ENCODE data around the gene ST6GALNAC1.

ST6GALNAC1 gene

DNA sequence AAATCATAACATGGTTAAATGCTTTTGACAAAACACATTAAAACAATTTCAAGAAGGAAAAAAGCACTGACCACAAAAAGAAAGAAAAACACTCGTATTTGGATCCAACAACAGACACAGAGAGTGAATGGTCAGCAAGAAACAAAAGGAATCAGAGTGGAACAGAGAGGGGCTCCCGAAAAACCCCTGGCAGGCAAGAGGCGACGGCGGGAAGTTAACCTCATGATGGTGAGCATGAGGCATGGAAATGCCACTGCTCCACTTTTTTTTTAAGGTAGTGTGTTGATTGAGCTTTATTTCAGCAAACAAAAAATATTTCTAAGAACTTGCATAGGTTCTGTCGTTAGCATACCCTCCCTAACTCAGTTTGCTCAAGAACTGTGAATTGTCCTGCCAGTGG, 32.1 kb upstream of the ST6GALNAC1 start:
- DNase-seq (ENCODE audit: low spot score) = no peak

DNA sequence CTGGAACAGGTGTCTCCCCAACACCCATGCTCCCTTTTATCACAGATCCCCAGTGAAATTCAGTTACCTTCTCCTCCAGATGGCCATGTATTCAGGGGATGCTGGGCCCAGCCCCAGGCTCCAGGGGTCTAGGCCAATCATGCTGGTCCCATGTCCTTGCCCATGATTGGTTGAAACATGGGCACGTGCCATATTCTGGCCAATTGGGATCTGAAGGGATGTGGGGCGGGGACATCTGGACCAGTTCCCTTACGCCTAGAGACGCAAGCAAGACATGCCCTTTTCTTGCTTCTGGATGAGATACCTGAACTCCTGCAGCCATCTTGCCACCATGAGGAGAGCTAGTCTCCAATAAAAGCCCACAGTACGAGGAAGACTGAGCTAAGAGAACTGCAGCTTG, 31.0 kb upstream of the ST6GALNAC1 start:
- no peak for DNase-seq (ENCODE audit: low spot score)

DNA sequence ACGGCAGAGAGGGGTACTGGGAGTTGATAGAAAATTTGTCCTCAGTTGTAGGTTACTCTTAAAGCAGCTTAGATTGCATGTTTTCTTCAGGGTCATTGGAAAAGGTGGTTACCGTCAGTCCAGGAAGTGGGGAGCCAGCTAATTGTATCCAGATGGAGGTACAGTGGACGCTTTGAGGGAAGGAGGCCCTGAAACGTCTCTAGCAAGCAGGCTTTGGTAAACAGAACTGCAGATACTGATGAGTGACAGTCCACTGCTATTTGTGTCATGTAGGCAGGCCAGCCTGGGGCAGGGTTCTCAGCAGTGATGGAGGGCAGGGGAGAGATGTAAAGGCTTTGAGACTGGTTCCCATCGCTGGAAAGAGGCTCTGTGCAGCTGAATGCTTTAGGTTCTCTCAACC, 30.2 kb upstream of the ST6GALNAC1 start:
- DNase-seq (ENCODE audit: low spot score) = no peak

DNA sequence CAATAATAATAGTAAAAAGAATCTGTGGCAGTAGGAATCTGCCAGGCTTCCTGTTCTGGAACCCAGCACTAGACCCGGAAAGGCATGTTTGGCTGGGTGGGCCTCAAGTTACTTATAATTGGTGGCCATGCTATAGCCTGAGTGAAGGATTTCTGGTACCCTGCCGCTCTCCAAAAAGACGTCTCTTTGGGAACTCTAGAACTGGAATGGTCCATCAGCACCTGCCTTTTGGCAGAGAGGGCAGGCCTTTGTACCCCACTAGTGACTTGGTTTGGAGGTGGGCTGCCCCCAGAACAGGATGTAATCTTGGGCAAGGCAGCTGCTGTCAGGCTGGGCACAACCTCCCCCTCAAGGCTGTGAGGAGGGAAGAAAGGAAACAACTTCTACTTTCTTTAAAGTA, 29.3 kb upstream of the ST6GALNAC1 start:
- no peak for DNase-seq (ENCODE audit: low spot score)

DNA sequence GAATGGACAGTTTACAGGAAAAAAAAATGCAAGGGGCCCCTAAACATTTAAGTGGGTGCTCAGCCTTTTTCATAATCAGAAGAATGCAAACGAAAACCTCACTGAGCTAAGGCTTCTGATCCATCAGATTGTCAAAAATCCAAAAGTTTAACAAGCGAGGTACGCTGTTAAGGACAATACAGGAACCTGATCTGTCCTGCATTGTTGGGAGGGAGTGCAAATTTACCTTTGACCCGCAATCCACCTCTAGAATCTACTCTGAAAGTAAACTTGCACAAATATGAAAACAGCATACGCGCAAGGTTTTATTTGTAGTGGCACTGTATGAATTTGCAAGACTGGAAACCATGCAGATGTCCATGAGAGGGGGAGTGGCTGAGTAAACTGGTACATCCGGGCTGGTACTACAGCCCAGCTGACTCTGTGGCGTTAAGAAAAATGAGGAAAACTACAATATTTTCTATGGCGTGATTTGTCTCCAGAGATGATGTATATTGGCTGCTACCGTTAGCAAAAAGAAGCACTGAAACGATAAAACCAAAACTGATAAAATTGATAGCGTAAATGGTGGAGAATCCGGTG, 28.8 kb upstream of the ST6GALNAC1 start:
- DNase-seq (ENCODE audit: low spot score) = no peak

DNA sequence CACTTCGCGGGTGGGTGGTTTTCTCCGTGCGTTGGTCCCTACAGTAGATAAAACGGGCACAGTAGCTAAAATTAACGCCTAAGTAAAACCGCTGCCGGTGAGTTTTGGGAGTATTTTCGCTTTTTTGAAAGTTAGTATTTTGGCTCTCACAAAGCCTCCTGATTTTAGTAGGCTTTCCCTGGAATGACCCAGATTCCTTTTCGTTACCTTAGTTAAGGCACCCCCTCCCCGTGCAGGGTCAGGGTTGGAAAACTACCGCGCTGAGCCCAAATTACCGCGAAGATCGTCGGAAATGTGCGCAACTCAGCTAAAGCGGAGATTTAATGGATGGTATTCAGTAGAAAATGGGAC, 28.3 kb upstream of the ST6GALNAC1 start:
- no peak for DNase-seq (ENCODE audit: low spot score)

DNA sequence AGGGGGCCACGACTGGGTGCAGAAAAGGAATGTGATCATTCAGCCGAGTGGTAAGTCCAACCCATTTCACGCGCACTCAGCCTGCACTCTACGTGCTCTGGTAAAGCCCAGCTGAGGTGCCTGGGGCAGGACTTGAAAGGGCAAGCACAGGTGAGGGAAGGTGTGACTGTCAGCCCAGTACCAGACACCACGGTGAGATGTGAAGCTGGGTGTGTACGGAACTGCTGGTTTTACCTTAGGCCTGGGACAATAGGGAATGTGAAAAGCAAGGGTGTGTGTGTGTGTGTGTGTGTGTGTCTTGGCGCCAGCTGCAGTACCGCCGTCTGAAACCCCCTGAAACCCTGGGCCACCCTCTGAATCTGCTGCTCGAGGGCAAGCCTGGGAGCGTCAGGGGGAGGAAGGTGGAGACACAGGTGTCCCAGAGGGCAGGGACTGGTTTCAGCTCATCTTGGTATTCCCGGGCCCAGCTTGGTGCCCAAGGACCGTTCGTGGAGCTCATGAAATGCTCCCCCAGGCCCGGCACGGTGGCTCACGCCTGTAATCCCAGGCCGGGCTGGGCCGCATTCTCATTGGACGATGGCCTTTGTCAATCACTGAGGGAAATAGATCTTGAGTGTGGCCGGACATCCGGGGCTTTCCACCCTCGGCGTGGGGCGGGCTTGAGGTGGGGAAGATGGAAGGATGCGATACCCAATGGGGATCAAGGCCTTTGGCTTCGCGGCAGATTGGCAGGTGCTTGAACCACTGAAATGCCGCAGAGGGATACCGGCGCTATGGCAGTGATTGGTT, 27.8 kb upstream of the ST6GALNAC1 start:
- peak; percentile 100 for DNase-seq (ENCODE audit: low spot score)

DNA sequence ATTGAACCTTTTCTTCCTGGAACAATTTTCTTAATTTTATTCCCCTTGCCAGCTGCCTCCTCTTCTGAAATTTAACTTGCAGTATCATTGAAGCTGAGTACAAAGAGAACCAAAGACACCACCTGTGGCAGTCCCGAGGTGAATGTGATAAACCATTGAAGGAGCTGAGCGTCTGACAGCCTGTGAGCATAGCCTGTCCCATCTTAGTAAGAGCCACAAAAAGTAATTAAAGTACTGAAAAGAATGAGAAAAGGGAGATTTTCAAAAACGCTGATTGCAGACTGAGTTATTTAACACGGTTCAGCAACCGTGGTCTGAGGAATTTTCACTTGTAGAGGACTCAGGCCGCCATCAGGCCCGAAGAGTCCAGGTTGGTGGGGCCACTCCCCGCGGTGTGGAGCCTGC, 27.2 kb upstream of the ST6GALNAC1 start:
- no peak for DNase-seq (ENCODE audit: low spot score)

DNA sequence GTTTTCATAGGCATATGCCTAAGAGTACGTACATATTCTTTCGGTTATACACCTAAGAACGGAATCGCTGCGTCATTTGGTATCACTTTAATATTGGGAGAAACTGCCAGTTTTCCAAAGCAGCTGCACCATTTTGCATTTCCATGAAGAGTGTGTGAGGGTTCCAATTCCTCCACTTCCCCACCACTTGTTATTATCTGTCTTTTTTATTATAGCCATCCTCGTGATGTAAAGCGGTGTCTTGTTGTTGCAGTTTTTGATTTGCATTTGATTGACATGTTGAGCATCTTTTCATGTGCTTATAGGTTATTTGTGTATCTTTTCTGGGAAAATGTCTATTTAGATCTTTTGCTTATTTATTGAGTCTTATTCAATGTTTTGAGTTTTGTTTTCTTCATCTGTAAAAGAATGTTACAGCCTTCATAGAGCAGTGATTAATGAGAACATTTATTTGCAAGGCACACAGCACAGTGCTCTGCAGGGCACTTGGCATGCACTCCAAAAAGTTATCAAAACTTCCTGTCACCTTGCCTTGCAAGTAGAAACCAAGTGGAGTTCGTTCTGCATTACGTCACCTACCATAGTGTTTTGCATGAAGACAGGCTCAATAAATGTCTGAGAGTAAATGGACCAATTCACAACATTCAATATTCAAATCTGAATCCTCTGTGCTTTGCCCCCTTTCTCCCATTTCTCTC, 26.6 kb upstream of the ST6GALNAC1 start:
- DNase-seq (ENCODE audit: low spot score) = no peak

DNA sequence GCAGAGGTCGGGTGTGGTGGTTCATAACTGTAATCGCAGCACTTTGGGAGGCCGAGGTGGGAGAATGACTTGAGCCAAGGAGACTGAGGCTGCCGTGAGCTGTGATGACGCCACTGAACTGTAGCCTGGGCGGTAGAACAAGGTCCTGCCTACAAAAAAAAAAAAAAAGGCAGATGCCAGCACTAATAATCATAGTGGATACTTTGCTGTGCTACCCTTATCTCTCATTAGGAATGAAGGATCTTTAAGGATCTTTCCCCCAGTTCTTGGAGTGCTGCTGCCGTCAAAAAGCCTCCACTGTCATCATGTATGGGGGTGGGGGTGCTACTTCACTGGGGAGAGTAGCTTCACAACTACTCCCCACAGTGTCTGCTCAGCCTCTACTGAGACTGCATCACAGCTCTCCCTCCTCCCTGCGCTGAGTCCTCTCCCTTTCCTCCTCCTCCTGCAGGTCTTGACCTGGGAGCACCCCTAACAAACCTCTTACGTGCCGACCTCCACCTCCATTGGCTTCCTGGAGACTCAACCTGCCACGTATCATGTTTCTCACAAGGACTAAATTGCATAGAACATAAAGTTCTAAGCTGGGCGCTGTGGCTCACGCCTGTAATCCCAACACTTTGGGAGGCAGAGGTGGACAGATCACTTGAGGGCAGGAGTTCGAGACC, 24.4 kb upstream of the ST6GALNAC1 start:
- no peak for DNase-seq (ENCODE audit: low spot score)

DNA sequence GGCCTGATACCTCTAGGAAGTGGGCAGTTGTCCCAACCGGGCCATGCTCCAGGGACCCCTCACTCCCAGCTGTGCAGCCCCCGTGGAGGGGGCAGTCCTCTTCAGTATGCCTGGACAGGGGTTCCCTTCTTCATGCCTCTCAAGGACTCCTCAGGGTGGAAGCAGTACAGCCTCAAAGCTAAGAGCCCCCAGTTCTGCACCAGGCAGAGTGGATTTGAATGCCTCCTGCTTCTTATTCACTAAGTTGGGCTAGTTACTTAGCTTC, 23.9 kb upstream of the ST6GALNAC1 start:
- DNase-seq (ENCODE audit: low spot score) = no peak

DNA sequence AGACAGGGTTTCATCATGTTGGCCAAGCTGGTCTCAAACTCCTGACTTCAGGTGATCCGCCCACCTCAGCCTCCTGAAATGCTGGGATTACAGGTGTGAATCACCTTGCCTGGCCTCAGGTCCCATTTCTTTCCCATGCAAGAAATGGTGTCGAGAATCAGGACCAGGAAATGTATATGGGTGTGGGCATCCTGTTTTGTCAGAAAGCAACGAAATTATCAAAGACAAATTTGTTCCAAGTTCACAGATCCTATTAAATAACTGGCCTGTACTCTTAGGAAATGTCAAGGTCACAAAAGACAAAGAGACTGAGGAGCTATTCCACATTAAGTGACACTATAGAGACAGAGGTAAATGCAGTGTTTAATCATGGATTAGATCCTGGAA, 17.1 kb upstream of the ST6GALNAC1 start:
- no peak for DNase-seq (ENCODE audit: low spot score)

DNA sequence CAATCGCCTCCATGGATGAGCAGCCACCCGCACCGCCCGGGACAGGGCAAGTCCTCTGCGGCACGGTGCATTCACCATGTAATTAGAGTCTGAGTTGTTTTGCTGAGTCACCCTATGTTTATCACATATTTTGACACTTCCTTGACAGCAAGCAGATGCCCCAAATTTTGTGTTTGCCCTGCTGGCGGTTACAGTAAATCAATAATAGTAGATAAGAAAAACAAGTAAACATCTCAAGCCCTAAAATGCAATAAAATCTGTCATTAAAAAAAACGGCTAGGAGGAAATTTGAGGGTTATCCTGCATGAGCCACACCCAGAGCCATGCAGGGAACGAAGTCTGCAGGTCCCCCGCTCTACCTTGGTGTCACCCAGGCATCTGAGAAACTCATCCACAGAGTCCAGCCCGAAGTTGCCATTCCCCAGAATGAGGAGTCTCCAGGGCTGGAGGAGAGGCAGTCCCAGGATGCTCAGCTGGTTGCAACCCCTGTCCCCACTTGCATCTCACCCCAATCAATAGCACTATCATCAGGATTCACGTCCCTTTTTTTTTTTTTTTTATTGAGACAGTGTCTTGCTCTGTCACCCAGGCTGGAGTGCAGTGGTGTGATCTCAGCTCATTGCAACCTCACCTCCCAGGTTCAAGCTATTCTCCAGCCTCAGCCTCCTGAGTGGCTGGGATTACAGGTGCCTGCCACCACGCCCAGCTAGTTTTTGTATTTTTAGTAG, 16.5 kb upstream of the ST6GALNAC1 start:
- peak; percentile 85 for DNase-seq (ENCODE audit: low spot score)

DNA sequence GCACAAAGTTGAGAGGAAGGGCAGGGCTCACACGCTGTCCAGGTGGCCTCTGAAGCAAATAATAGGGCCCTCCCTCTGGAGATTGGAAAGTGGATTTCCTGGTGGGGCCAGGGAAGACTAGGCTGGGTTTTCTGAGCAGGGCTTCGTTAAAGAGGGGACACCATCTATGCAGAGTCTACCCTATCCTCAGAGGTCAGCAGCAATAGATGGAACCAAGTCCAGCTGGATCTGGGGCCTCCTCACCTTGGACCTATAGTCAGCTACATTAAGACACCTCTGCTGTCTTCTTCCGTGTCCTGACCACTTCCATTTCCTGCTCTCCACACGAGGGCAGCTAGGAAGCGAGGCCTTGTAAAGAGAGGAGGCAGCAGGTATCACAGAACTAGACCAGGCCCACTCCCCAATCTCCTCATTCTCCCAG, 14.7 kb upstream of the ST6GALNAC1 start:
- no peak for DNase-seq (ENCODE audit: low spot score)

DNA sequence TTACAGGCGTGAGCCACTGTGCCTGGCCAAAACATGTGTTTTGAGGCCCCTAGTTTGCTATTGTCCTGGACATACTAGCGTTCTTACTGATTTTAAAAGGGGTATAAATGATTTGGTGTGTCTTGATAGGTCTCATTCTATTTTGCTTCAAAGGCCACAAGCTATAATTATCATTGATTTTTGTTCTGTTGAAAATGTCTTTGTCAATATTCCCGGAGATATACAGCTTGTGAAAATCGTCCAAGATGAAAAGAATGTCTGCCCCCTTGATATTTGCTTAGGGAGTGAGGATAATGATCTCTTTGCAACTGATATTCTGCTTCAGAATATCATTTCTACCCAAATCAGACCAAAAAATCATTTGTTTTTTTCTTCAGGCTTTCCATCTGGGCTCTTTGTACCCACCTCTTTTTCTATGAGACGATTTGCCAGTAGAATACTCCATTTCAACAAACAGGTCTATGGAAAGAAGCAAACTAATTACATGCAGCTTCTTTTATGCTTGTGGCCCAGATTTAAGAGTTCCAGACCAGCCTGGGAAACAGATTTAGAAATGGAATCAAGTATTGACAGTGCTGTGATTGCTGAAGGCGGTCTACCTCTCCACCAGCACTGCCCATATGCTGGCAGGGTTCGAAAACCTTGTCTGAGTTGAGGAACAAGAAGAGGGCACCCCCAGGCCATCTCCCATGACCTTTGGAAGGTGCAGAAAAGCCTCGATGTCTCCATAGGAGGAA, 14.1 kb upstream of the ST6GALNAC1 start:
- no peak for DNase-seq (ENCODE audit: low spot score)

DNA sequence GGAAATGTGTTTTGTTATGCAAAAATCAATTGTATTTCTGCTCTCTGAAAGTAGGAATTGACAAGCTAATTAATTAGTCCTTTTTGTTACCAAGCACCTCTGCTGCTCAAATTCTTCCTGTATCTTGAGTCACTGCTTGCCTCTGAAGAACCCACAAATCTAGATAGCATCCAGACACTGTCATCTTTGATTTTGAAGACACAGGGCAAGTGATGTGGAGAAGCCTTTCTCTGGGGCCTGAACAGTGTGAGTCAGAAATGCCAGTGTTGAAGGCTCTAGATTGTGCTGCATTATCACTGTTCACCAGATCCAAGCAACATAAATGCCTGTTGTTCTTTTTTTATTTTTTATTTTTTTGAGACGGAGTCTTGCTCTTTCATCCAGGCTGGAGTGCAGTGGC, 10.9 kb upstream of the ST6GALNAC1 start:
- no peak for DNase-seq (ENCODE audit: low spot score)

DNA sequence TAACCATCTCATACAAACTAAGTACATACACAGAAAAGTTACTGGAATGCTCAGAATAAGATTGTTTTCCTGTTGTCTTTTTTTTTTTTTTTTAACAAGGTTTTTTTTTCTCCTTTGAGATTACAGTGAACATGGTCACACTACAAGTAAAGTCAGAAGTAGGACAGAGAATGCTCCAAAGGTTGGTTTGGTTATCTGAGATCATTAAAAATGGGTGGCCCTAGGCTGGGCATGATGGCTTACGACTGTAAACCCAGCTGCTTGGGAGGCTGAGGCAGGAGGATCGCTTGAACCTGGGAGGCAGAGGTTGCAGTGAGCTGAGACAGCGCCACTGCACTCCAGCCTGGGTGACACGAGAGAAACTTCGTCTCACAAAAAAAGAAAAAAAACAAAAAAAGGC, 6.9 kb upstream of the ST6GALNAC1 start:
- DNase-seq (ENCODE audit: low spot score) = no peak

DNA sequence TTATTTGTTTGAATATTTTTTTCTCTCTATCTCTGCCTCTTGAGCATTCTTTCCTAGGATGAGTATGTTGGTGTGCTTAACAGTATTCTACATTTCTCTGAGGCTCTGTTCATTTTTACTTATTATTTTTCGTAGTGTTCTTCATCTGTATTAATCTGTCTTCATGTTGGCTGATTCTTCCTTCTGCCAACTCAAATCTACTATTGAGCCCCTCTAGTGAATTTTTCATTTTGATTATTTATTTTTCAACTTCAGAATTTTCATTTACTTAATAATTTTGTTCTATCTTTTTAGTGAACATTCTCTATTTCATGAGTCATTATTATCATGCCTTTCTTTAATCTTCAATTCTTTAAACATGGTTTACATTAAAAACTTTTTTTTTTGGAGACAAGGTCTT, 3.2 kb upstream of the ST6GALNAC1 start:
- DNase-seq (ENCODE audit: low spot score) = no peak

DNA sequence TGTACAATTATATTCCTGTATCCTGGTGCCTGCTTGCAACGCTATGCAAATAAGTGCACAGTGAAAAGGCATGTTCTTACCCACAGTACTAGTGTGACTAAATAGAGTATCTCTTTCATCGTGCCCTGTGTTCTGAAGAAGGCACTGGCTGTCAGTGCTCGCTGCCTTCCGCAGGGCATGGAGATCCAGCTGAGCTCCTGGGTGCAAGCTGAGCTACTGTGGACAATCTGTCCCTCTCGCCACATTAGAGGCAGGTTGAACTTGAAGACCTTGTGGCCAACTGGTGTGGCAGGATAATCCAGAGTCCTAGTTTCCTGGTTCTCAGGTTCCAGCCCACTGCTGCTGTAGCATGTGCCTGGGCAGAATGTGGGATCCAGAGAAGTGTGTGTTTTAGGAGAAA, 1.9 kb upstream of the ST6GALNAC1 start:
- no peak for DNase-seq (ENCODE audit: low spot score)

DNA sequence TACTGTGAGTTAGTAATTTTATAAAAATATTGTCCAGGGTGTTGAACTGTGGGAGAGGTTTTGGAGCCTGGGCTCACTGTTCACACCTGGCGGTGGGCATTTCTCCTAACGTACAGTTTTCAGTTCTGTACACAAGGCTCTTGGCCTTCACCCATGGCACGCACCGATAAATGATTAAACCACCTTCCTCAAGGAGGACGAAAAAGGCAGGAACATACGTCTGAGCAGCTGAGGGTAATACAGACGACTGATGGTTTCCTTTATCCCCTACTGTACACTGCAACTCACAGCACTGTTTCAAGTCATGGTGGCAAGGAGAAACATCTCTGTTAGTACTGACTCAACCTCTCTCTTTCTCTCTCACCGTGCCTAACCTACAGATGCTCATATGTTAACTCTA, 1.4 kb upstream of the ST6GALNAC1 start:
- no peak for DNase-seq (ENCODE audit: low spot score)

DNA sequence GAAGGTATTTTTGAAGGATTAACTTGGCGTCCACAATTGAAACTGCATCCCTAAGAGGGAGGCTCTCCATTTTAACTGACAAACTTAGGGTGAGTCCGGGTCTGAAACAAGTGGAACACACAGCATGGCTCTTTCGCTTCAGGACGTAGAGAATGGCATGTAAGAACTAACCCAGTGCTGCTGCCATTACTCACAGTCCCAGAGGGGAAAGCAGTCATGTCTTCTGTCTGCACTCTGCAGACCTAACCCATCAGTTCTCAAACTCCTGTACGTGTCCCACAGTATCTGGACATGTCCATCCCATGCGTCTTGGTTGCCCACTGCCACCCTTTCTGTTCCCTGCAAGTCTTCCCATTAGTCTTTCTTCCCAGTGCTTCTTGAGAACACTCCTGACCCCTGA, 563 bp downstream of the ST6GALNAC1 start:
- DNase-seq (ENCODE audit: low spot score) = no peak
